IPS-18a (cell line): ENCODE measurements around the gene CFAP119.

Experiments
- H3K27ac ChIP-seq: one replicate; pipeline ENCODE4 v1.5.1; 2013; ENCODE audit warnings: low read length
- H3K27me3 ChIP-seq: one replicate; pipeline ENCODE4 v1.6.1; 2013; ENCODE audit warnings: mild to moderate bottlenecking, low read length; ENCODE audit not compliant: control insufficient read depth, insufficient read depth
- H3K36me3 ChIP-seq: one replicate; pipeline ENCODE4 v1.6.1; 2013; ENCODE audit warnings: low read depth, low read length; ENCODE audit not compliant: control insufficient read depth
- H3K4me1 ChIP-seq: one replicate; pipeline ENCODE4 v1.6.1; 2013; ENCODE audit warnings: low read depth, low read length; ENCODE audit not compliant: control insufficient read depth
- H3K4me3 ChIP-seq: one replicate; pipeline ENCODE4 v1.5.1; 2013; ENCODE audit warnings: low read length
- H3K9ac ChIP-seq: one replicate; pipeline ENCODE4 v1.6.1; 2013; ENCODE audit warnings: mild to moderate bottlenecking, low read length, moderate library complexity
- H3K9me3 ChIP-seq: one replicate; pipeline ENCODE4 v1.6.1; 2013; ENCODE audit warnings: low read depth, low read length; ENCODE audit not compliant: control insufficient read depth

The CFAP119 gene

DNA sequence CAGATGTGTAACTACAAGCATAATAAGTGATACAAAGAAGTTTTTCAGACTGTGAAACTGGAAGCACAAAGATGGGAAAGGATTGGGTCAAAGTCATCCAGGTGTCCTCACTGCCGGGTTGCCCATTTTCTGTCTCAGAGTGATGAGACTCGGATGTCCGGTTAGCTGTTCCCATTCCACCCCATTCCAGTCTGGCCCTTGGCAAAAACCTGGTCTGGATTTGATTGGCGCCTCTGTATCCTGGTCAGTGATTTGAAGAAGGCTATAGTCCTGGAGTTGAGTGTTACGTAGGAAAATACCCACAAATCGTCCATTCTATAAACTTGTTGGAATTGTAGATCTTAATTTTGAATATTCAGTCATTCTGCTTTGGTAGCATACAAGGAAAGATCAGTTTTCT, 33.5 kb downstream of the CFAP119 start:
- Histone ChIP-seq H3K4me3 (no peak overlapping the region), H3K9ac (no peak overlapping the region), H3K9me3 (no peaks in the 10 kb centered on the region), H3K27me3 (no peaks in the 10 kb centered on the region), H3K27ac (no peak overlapping the region), H3K36me3 (peaks cover 71% of the 10 kb centered on the region), H3K4me1 (peaks cover 5% of the 10 kb centered on the region)

DNA sequence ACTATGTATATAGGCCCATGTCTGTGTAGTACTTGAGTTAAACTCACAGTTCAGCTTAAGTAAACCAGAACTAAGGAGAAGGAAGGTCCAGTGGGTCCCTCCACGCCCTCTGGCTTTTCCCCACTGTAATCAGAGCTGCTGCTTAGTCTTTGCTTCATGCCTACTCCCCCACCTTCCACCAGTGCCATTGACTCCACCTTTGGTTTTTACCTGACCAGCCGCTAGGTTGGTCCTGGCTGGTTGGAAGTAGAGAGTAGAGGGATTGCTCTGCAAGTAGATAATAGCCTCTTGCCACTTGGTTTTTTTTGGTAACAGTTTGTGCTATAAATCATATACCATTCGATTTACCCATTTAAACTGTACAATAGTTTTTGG, 36.5 kb downstream of the CFAP119 start:
- Histone ChIP-seq H3K4me1 (peaks cover 5% of the 10 kb centered on the region), H3K27me3 (no peaks in the 10 kb centered on the region), H3K4me3 (no peak overlapping the region), H3K27ac (no peak overlapping the region), H3K36me3 (peaks cover 80% of the 10 kb centered on the region), H3K9me3 (no peaks in the 10 kb centered on the region), H3K9ac (no peak overlapping the region)

DNA sequence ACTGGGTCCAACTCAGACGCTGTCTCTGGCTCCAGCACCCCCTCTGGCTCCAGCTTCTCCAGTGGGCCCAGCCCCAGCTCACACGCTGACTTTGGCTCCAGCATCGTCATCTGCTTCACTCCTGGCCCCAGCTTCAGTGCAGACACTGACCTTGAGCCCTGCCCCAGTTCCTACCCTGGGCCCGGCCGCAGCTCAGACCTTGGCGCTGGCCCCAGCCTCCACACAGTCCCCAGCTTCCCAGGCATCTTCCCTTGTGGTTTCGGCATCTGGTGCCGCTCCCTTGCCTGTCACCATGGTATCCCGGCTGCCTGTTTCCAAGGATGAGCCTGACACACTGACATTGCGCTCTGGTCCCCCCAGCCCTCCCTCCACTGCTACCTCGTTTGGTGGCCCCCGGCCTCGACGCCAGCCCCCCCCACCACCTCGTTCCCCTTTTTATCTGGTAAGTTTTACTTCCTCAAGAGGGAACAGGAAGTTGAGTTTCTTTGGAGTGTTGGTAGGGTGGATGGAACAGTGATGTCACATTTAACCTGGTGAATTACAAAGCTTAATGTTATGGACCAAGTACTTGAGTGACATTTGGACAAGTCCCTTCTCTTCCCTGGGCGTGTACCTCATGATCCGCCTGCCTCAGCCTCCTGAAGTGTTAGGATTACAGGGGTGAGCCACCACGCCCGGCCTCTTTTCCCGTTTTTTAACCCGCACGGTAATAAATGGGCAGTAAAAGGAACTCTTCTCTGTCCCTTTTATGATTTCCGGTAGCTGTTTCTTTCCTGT, 37.0 kb downstream of the CFAP119 start:
- no peaks in the 10 kb centered on the region for H3K9me3 ChIP-seq
- H3K27me3 ChIP-seq: no peaks in the 10 kb centered on the region
- H3K9ac ChIP-seq: no peak overlapping the region
- H3K4me3 ChIP-seq: no peak overlapping the region
- H3K4me1 ChIP-seq: peaks cover 5% of the 10 kb centered on the region
- peaks cover 81% of the 10 kb centered on the region for H3K36me3 ChIP-seq
- no peak overlapping the region for H3K27ac ChIP-seq

DNA sequence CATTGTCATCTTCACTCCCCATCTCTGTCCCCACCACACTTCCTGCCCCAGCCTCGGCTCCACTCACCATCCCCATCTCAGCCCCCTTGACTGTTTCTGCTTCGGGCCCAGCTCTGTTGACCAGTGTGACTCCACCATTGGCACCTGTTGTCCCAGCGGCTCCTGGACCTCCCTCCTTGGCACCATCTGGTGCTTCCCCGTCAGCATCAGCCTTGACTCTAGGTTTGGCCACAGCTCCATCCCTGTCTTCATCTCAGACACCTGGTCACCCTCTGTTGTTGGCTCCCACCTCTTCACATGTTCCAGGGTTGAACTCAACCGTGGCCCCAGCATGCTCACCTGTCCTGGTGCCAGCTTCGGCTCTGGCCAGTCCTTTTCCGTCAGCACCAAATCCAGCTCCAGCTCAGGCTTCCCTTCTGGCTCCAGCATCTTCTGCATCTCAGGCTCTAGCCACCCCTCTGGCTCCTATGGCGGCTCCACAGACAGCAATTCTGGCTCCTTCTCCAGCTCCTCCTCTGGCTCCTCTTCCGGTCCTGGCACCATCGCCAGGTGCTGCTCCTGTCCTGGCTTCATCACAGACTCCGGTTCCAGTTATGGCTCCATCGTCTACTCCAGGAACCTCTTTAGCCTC, 38.0 kb downstream of the CFAP119 start:
- Histone ChIP-seq H3K27ac (no peak overlapping the region), H3K9me3 (no peaks in the 10 kb centered on the region), H3K4me3 (no peak overlapping the region), H3K9ac (no peak overlapping the region), H3K4me1 (peaks cover 5% of the 10 kb centered on the region), H3K27me3 (no peaks in the 10 kb centered on the region), H3K36me3 (peaks cover 77% of the 10 kb centered on the region)

DNA sequence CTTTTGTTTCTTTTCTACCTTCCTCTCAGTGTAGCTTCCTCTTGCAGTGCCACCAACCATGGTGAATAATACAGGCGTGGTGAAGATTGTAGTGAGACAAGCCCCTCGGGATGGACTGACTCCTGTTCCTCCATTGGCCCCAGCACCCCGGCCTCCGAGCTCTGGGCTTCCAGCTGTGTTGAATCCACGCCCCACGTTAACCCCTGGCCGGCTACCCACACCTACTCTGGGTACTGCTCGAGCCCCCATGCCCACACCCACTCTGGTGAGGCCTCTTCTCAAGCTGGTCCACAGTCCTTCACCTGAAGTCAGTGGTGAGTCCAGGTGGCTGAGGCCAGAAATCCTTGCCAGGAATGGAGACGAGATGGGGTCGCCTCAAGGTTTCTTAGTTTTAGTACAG, 38.9 kb downstream of the CFAP119 start:
- H3K27ac ChIP-seq: no peak overlapping the region

DNA sequence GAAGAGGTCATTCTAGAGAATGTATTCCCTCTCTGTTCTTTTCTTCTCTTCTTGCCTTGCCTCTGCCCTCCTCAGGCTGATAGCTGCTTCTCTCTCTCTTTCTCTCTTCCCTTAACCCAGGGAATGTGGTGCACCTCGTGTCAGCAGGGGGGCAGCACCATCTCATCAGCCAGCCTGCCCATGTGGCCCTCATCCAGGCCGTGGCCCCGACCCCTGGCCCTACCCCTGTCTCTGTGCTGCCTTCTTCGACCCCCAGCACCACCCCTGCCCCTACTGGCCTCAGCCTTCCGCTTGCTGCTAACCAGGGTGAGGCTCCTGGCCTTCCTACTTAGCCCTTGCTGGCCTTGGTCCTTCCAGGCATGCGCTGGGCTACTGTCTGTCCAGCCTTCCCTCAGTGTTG, 39.4 kb downstream of the CFAP119 start:
- Histone ChIP-seq H3K27ac (no peak overlapping the region), H3K9me3 (no peaks in the 10 kb centered on the region), H3K36me3 (peaks cover 82% of the 10 kb centered on the region), H3K4me3 (no peak overlapping the region), H3K27me3 (no peaks in the 10 kb centered on the region), H3K9ac (no peak overlapping the region), H3K4me1 (no peaks in the 10 kb centered on the region)

More for the DNA sequence above, 38.9 kb downstream of the CFAP119 start:
- Histone ChIP-seq H3K27me3 (no peaks in the 10 kb centered on the region), H3K36me3 (peaks cover 77% of the 10 kb centered on the region), H3K9me3 (no peaks in the 10 kb centered on the region), H3K9ac (no peak overlapping the region), H3K4me1 (peaks cover under 1% of the 10 kb centered on the region), H3K4me3 (no peak overlapping the region)

DNA sequence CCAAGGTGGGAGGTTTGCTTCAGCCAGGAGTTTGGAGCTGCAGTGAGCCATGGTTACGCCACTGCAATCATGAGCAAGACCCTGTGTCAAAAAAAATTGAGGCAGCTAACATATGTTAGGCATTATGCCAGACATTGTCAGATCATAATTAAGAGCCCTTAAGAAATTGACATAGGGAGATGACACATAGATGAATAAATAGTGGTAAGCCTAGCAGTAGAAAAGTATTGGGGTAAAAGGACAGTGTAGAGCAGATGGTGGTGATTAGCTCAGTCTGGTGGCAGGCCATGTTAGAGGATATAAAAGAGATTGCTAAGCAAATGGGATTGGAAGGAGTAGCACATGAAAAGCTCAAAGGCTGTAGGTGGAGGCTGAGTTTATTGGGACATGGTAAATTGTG, 40.3 kb downstream of the CFAP119 start:
- Histone ChIP-seq H3K9me3 (no peaks in the 10 kb centered on the region), H3K36me3 (peaks cover 90% of the 10 kb centered on the region), H3K4me1 (no peaks in the 10 kb centered on the region), H3K27me3 (no peaks in the 10 kb centered on the region), H3K9ac (no peak overlapping the region), H3K27ac (no peak overlapping the region), H3K4me3 (no peak overlapping the region)

DNA sequence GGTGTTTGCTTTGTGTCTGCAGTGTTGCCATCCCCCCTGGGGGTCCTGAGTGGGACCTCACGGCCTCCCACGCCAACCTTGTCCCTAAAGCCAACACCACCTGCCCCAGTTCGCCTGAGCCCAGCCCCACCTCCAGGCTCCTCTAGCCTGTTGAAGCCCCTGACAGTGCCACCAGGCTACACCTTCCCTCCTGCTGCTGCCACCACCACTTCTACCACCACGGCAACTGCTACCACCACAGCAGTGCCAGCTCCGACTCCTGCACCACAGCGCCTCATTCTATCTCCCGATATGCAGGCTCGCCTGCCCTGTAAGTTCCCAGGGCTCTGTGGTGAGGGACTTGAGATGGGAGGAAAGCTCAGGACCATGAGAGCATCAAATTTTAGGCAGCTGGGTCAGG, 40.7 kb downstream of the CFAP119 start:
- peaks cover 92% of the 10 kb centered on the region for H3K36me3 ChIP-seq
- no peak overlapping the region for H3K9ac ChIP-seq
- H3K9me3 ChIP-seq: no peaks in the 10 kb centered on the region
- no peaks in the 10 kb centered on the region for H3K4me1 ChIP-seq
- H3K27me3 ChIP-seq: no peaks in the 10 kb centered on the region
- H3K4me3 ChIP-seq: no peak overlapping the region
- H3K27ac ChIP-seq: no peak overlapping the region

DNA sequence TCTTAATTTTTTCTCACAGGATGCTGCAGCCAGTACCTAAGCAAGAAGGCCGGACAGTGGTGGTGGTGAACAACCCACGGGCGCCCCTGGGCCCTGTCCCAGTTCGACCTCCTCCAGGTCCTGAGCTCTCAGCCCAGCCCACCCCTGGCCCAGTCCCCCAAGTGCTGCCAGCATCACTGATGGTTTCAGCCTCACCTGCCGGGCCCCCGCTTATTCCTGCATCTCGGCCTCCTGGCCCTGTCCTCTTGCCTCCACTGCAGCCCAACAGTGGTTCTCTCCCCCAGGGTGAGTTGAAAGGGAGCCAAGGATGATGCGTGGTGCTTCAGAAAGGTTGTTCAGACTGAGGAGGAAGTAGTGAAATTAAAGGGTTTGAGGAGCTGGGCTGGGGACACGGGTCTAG, 41.2 kb downstream of the CFAP119 start:
- H3K4me3 ChIP-seq: no peak overlapping the region
- no peaks in the 10 kb centered on the region for H3K9me3 ChIP-seq
- no peak overlapping the region for H3K27ac ChIP-seq
- peaks cover 92% of the 10 kb centered on the region for H3K36me3 ChIP-seq
- no peak overlapping the region for H3K9ac ChIP-seq
- H3K4me1 ChIP-seq: no peaks in the 10 kb centered on the region
- no peaks in the 10 kb centered on the region for H3K27me3 ChIP-seq

DNA sequence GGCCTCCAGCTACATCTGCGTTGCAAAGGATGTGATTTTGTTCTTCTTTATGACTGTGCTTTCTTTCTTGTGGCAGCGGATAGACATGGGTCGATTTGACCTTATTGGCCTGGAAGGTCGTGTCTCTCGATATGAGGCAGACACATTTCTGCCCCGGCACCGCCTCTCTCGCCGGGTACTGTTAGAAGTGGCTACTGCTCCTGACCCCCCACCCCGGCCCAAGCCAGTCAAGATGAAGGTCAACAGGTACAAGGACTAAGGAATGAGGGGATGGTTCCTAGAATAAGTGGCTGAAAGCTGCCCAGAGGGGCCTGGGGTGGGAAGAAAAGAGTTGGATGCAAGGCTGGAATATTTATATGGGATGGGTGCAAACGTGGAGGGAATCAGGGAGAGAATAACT, 41.8 kb downstream of the CFAP119 start:
- no peak overlapping the region for H3K27ac ChIP-seq
- no peak overlapping the region for H3K4me3 ChIP-seq
- H3K9me3 ChIP-seq: no peaks in the 10 kb centered on the region
- H3K27me3 ChIP-seq: no peaks in the 10 kb centered on the region
- no peaks in the 10 kb centered on the region for H3K4me1 ChIP-seq
- no peak overlapping the region for H3K9ac ChIP-seq
- H3K36me3 ChIP-seq: peaks cover 89% of the 10 kb centered on the region

DNA sequence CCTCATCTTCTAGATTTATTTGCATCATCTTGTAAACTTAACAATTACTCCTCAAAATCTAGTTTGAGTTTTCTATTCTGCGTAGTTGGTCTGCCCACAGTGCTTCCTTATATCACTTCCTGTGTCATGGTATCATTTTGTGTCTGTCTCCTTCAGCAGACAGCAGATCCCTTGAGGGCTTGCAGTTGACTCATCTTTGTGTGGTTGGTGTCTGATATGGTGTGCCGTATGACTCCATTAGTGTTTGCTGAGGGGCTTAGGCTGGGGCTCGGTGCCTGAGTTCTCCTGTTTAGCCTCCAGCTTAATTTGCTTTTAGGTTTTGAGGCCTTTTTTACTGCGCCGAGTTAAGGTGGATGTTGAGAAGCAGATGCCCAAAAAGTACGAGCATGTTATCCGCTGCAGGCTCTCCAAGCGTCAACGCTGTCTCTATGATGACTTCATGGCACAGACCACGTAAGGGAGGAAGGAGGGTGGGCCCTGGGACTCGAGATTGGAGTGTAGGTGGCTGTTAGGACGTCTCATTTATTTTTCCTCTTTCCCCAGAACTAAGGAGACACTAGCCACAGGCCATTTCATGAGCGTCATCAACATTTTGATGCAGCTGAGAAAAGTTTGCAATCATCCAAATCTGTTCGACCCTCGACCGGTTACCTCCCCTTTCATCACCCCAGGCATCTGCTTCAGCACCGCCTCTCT, 46.0 kb downstream of the CFAP119 start:
- Histone ChIP-seq H3K4me3 (no peak overlapping the region), H3K4me1 (no peaks in the 10 kb centered on the region), H3K9ac (no peak overlapping the region), H3K27me3 (no peaks in the 10 kb centered on the region), H3K9me3 (no peaks in the 10 kb centered on the region), H3K27ac (no peak overlapping the region), H3K36me3 (peaks cover 82% of the 10 kb centered on the region)
